ENCODE data around the gene OXTR. TPM values are rescaled to one million over a fixed set of nuclear protein-coding genes. Genes with fewer than 3 reads are reported as not detected.
A peak's percentile ranks its signal among the peaks of the same experiment; 100 is the strongest.

OXTR gene
- total RNA-seq, 1 donor = 2.5 TPM

GRCh38 chr3:8702560-8702959, 66.9 kb downstream of the OXTR start:
- Histone ChIP-seq H3K36me3 (ENCODE audit: insufficient read depth, low read length) (no peaks in the 10 kb centered on the region), H3K9me3 (ENCODE audit: low read depth, low read length) (peaks cover 3% of the 10 kb centered on the region), H3K27me3 (ENCODE audit: insufficient read depth, low read length) (no peaks in the 10 kb centered on the region), H4K20me1 (ENCODE audit: insufficient read depth, low read length) (no peaks in the 10 kb centered on the region), H3K27ac (ENCODE audit: low read depth, low read length) (no peak overlapping the region), H3K79me2 (ENCODE audit: insufficient read depth, low read length) (no peaks in the 10 kb centered on the region), H3K4me2 (ENCODE audit: insufficient read depth, low read length) (no peak overlapping the region), H3K4me1 (ENCODE audit: insufficient read depth, low read length) (no peaks in the 10 kb centered on the region), H2AFZ (ENCODE audit: low read length) (no peak overlapping the region), H3K4me3 (ENCODE audit: insufficient read depth, low read length) (no peak overlapping the region)
- TF ChIP-seq, protein P1, sequence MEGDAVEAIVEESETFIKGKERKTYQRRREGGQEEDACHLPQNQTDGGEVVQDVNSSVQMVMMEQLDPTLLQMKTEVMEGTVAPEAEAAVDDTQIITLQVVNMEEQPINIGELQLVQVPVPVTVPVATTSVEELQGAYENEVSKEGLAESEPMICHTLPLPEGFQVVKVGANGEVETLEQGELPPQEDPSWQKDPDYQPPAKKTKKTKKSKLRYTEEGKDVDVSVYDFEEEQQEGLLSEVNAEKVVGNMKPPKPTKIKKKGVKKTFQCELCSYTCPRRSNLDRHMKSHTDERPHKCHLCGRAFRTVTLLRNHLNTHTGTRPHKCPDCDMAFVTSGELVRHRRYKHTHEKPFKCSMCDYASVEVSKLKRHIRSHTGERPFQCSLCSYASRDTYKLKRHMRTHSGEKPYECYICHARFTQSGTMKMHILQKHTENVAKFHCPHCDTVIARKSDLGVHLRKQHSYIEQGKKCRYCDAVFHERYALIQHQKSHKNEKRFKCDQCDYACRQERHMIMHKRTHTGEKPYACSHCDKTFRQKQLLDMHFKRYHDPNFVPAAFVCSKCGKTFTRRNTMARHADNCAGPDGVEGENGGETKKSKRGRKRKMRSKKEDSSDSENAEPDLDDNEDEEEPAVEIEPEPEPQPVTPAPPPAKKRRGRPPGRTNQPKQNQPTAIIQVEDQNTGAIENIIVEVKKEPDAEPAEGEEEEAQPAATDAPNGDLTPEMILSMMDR (IDR thresholded peaks at IDR 0.05; ENCODE audit: extremely low read depth, low read depth, low read length) = peak; percentile 53
- no peak for DNase-seq (ENCODE audit: insufficient read length, low spot score, missing footprints)

Other genes with a start within 250 kb of the OXTR start
- not detected in 2 replicates for gene SSUH2, start 124.8 kb downstream of the OXTR start, total RNA-seq
- gene CAV3, start 35.8 kb downstream of the OXTR start, total RNA-seq = not detected in 2 replicates
- 7.6 and 8.8 TPM in 2 replicates for gene RAD18, start 193.9 kb upstream of the OXTR start, total RNA-seq

Data from osteoblast (primary cell).